GM12892 (cell line): ENCODE results near the gene UBE2E3.

Experiments used
- POLR2A ChIP-seq: IDR thresholded peaks from 2 replicates; pipeline ENCODE4 v1.6.1; 2011; ENCODE audit warnings: low read depth, low read length, control low read depth
- POLR2AphosphoS5 ChIP-seq: IDR thresholded peaks from 2 replicates; pipeline ENCODE4 v1.6.1; 2011; ENCODE audit warnings: low read depth, low read length, control low read depth
- TAF1 ChIP-seq: IDR thresholded peaks from 2 replicates; pipeline ENCODE4 v1.6.1; 2011; ENCODE audit warnings: low read depth, mild to moderate bottlenecking, control low read depth, low read length, borderline replicate concordance

GRCh38 chr2:181042706-181043105, 62.3 kb downstream of the UBE2E3 start:
- TF ChIP-seq POLR2AphosphoS5 (no peak), TAF1 (no peak), POLR2A (no peak)
